Measurements from ENCODE around the gene KCTD11.

DNA sequence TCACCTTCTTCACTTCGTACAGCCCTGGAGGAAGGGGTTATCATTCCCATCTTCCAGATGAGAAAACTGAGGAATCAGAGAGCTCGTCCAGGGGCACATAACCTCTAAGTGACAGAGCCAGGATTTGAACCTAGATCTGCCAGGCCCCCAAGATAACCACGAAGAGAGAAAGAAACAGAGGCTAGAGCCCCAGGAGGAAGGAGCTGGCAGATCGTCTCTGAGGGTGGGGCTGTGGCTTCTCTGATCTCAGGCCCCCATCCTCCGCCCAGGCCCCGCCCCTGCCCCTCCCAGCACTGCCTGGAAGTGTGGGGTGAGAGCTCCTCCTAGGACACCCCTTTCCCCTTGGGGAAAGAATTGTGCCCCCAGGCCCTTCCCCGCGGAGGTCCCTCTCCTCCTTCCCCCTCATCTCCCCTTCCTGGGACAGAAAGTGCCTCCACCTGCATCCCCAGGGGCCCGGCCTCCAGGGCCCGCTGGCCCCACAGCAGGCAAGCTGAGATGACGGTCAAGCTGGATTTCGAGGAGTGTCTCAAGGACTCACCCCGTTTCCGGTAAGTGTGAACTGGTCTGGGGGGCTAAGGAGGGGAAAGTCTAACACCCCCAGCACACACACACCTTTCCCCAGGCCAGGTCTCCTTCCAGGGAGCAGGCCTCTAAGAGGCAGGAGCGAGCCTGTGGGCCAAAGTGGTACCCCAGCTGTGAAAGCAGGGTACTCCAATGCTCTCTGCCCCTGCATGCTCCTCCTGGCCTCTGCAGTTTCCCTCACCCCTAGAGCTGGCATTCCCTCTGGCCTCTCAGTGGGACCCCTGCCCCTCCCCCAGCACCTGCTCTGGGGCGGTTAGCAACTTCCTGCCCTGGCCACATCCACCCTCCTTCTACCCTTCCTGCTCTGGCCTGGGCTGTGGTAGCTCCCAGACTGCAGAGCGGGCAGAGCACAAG, 15.5 kb upstream of the KCTD11 start, which contains the start of gene ACAP1:
- TF ChIP-seq, protein P1, sequence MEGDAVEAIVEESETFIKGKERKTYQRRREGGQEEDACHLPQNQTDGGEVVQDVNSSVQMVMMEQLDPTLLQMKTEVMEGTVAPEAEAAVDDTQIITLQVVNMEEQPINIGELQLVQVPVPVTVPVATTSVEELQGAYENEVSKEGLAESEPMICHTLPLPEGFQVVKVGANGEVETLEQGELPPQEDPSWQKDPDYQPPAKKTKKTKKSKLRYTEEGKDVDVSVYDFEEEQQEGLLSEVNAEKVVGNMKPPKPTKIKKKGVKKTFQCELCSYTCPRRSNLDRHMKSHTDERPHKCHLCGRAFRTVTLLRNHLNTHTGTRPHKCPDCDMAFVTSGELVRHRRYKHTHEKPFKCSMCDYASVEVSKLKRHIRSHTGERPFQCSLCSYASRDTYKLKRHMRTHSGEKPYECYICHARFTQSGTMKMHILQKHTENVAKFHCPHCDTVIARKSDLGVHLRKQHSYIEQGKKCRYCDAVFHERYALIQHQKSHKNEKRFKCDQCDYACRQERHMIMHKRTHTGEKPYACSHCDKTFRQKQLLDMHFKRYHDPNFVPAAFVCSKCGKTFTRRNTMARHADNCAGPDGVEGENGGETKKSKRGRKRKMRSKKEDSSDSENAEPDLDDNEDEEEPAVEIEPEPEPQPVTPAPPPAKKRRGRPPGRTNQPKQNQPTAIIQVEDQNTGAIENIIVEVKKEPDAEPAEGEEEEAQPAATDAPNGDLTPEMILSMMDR (conservative IDR thresholded peaks at IDR 0.05; ENCODE audit: low read length), result no peak; the same call in 1 of the 2 replicates
- TF ChIP-seq EZH2phosphoT487 (IDR thresholded peaks at IDR 0.05; ENCODE audit: borderline replicate concordance, low read depth, low read length), result no peak
